ENCODE data around the gene RAD51B.

RAD51B gene

DNA sequence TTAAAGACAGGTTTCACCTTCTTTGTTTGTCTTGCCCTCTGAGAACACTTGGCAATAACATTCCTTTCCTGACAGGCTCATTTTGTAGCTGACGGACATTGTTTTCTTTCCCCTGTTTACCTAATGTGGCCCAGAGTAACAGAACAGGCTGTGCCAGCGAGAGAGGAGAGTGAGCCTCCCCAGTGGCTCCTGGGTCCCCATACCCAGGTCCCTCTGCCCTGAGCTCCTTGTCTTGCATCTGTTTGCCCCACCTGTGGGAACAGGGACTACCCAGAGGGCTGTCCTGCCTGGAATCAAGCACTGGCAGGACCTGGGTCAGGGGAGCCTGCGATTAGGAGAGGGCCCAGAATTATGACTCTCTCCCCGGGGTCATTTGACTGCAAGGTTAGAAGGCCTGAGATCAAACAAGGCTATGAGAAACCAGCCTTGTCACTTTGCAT, 750.4 kb downstream of the RAD51B start:
- no peaks in the 10 kb centered on the region for H4K20me1 ChIP-seq (ENCODE audit: insufficient read depth, low read length)
- no peaks in the 10 kb centered on the region for H3F3A ChIP-seq (ENCODE audit: insufficient read depth, low read length)
- H3K27me3 ChIP-seq (replicated peaks; ENCODE audit: insufficient read depth, low read length) = no peaks in the 10 kb centered on the region
- H3K9me3 ChIP-seq (replicated peaks; ENCODE audit: insufficient read depth, low read length) = no peaks in the 10 kb centered on the region
- DNase-seq = no peak
- H3K4me1 ChIP-seq (ENCODE audit: low read length) = no peaks in the 10 kb centered on the region
- no peak overlapping the region for H2AFZ ChIP-seq (ENCODE audit: low read length)
- H3K79me2 ChIP-seq (ENCODE audit: low read length) = no peaks in the 10 kb centered on the region
- H3K9ac ChIP-seq (ENCODE audit: low read length) = no peak overlapping the region
- H3K4me3 ChIP-seq (ENCODE audit: low read length) = no peak overlapping the region
- TF ChIP-seq, protein P1, sequence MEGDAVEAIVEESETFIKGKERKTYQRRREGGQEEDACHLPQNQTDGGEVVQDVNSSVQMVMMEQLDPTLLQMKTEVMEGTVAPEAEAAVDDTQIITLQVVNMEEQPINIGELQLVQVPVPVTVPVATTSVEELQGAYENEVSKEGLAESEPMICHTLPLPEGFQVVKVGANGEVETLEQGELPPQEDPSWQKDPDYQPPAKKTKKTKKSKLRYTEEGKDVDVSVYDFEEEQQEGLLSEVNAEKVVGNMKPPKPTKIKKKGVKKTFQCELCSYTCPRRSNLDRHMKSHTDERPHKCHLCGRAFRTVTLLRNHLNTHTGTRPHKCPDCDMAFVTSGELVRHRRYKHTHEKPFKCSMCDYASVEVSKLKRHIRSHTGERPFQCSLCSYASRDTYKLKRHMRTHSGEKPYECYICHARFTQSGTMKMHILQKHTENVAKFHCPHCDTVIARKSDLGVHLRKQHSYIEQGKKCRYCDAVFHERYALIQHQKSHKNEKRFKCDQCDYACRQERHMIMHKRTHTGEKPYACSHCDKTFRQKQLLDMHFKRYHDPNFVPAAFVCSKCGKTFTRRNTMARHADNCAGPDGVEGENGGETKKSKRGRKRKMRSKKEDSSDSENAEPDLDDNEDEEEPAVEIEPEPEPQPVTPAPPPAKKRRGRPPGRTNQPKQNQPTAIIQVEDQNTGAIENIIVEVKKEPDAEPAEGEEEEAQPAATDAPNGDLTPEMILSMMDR (IDR thresholded peaks at IDR 0.05; ENCODE audit: low read length) = no peak
- TF ChIP-seq EZH2 (optimal IDR thresholded peaks at IDR 0.05; ENCODE audit: low read depth, low read length) = no peak
- TF ChIP-seq EZH2phosphoT487 (IDR thresholded peaks at IDR 0.05; ENCODE audit: low read length) = no peak
- H3K9me2 ChIP-seq (replicated peaks; ENCODE audit: insufficient read depth, low read length) = no peaks in the 10 kb centered on the region
- H3K27ac ChIP-seq (ENCODE audit: low read length) = no peak overlapping the region
- H3K4me2 ChIP-seq (ENCODE audit: low read depth, low read length) = no peak overlapping the region
- H3K36me3 ChIP-seq (replicated peaks; ENCODE audit: insufficient read depth, low read length) = no peaks in the 10 kb centered on the region

GRCh38 chr14:68571114-68571591, 751.6 kb downstream of the RAD51B start:
- Histone ChIP-seq H3K4me3 (ENCODE audit: low read length) (no peak overlapping the region), H3K9me3 (replicated peaks; ENCODE audit: insufficient read depth, low read length) (no peaks in the 10 kb centered on the region), H3K4me2 (ENCODE audit: low read depth, low read length) (no peak overlapping the region), H4K20me1 (ENCODE audit: insufficient read depth, low read length) (no peaks in the 10 kb centered on the region), H3K79me2 (ENCODE audit: low read length) (no peaks in the 10 kb centered on the region), H3K36me3 (replicated peaks; ENCODE audit: insufficient read depth, low read length) (no peaks in the 10 kb centered on the region), H3K9me2 (replicated peaks; ENCODE audit: insufficient read depth, low read length) (no peaks in the 10 kb centered on the region), H3F3A (ENCODE audit: insufficient read depth, low read length) (no peaks in the 10 kb centered on the region), H3K27me3 (replicated peaks; ENCODE audit: insufficient read depth, low read length) (no peaks in the 10 kb centered on the region), H2AFZ (ENCODE audit: low read length) (no peak overlapping the region), H3K4me1 (ENCODE audit: low read length) (no peaks in the 10 kb centered on the region), H3K9ac (ENCODE audit: low read length) (no peak overlapping the region), H3K27ac (ENCODE audit: low read length) (no peak overlapping the region)
- TF ChIP-seq EZH2 (optimal IDR thresholded peaks at IDR 0.05; ENCODE audit: low read depth, low read length) (no peak), EZH2phosphoT487 (IDR thresholded peaks at IDR 0.05; ENCODE audit: low read length) (no peak)
- TF ChIP-seq, protein P1 (IDR thresholded peaks at IDR 0.05; ENCODE audit: low read length) = no peak
- no peak for DNase-seq

DNA sequence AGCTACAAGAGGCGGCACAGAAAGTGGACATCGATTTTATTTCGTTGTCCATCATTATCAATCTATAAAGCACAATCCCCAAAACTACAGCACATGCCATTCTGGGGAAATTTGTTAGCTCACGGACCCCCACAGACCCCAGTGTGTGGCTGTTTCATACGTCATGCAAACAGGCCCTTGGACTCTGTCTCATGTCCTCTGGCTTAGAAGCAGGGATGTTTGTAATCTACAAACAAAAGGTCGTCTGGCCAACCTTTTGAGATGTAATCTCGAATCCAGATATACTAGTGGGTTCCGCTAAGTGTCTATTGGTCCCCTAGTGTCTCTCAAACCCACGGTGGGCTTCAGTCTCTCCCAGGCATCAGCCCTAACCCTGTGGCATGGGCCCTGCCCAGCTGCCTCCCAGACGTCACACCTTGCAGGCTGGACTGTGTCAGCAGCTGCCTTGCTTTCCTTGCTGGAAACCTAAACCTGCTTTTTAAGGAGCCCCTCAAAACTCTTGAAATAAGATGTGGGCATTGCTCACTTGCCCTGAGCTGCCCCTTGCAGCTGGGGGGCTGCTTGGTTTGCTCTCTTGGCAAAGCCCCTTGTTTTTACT, 752.4 kb downstream of the RAD51B start:
- TF ChIP-seq EZH2 (optimal IDR thresholded peaks at IDR 0.05; ENCODE audit: low read depth, low read length) = no peak
- no peak for TF ChIP-seq EZH2phosphoT487 (IDR thresholded peaks at IDR 0.05; ENCODE audit: low read length)
- TF ChIP-seq, protein P1 (IDR thresholded peaks at IDR 0.05; ENCODE audit: low read length) = no peak

More for the DNA sequence above, 752.4 kb downstream of the RAD51B start:
- H3K4me2 ChIP-seq (ENCODE audit: low read depth, low read length) = no peak overlapping the region
- no peak overlapping the region for H3K27ac ChIP-seq (ENCODE audit: low read length)
- H3K4me3 ChIP-seq (ENCODE audit: low read length) = no peak overlapping the region
- no peak overlapping the region for H3K9ac ChIP-seq (ENCODE audit: low read length)
- no peak for DNase-seq
- no peaks in the 10 kb centered on the region for H3K36me3 ChIP-seq (replicated peaks; ENCODE audit: insufficient read depth, low read length)
- H3K4me1 ChIP-seq (ENCODE audit: low read length) = no peaks in the 10 kb centered on the region
- no peaks in the 10 kb centered on the region for H4K20me1 ChIP-seq (ENCODE audit: insufficient read depth, low read length)
- H3K9me3 ChIP-seq (replicated peaks; ENCODE audit: insufficient read depth, low read length) = no peaks in the 10 kb centered on the region
- no peak overlapping the region for H2AFZ ChIP-seq (ENCODE audit: low read length)
- no peaks in the 10 kb centered on the region for H3F3A ChIP-seq (ENCODE audit: insufficient read depth, low read length)
- H3K27me3 ChIP-seq (replicated peaks; ENCODE audit: insufficient read depth, low read length) = no peaks in the 10 kb centered on the region
- no peaks in the 10 kb centered on the region for H3K79me2 ChIP-seq (ENCODE audit: low read length)
- no peaks in the 10 kb centered on the region for H3K9me2 ChIP-seq (replicated peaks; ENCODE audit: insufficient read depth, low read length)
